SK-N-SH treated with all-trans-retinoic acid at 6 μM for 48 hours (cell line): ENCODE data around the gene ACR.

Experiments used
- ATAC-seq: fragments of 200-7000 bp; cut with Tn5 transposase; 3 replicates; pipeline ENCODE4 v1.9.1; 2020; ENCODE audit warnings: mild to moderate bottlenecking, moderate library complexity
- ARNTL ChIP-seq: fragments of 450-650 bp; formaldehyde crosslinking; IDR thresholded peaks from 2 replicates; pipeline ENCODE4 v1.5.0; 2020; ENCODE audit warnings: low read depth, mild to moderate bottlenecking, moderate library complexity, borderline replicate concordance
- BACH2 ChIP-seq: fragments of 250-450 bp; sonication (Bioruptor Pico); IDR thresholded peaks from 2 replicates; pipeline ENCODE4 v1.9.0; 2021; ENCODE audit warnings: mild to moderate bottlenecking, borderline replicate concordance
- CSDC2 ChIP-seq: fragments of 250-450 bp; sonication (Bioruptor Pico); IDR thresholded peaks from 2 replicates; pipeline ENCODE4 v1.5.0; 2020; ENCODE audit warnings: mild to moderate bottlenecking, moderate library complexity
- ESRRG ChIP-seq: fragments of 250-450 bp; sonication (Bioruptor Pico); IDR thresholded peaks from 2 replicates; pipeline ENCODE4 v1.6.1; 2021; ENCODE audit warnings: mild to moderate bottlenecking
- GLIS3 ChIP-seq: fragments of 250-450 bp; sonication (Bioruptor Pico); IDR thresholded peaks from 2 replicates; pipeline ENCODE4 v1.5.0; 2020; ENCODE audit warnings: mild to moderate bottlenecking, moderate library complexity
- ISL1 ChIP-seq: fragments of 250-450 bp; sonication (Bioruptor Pico); IDR thresholded peaks from 2 replicates; pipeline ENCODE4 v2.1.2; 2022; ENCODE audit warnings: mild to moderate bottlenecking, moderate library complexity
- OSR1 ChIP-seq: fragments of 250-450 bp; sonication (Bioruptor Pico); IDR thresholded peaks from 2 replicates; pipeline ENCODE4 v1.8.0; 2022; ENCODE audit warnings: moderate library complexity, mild to moderate bottlenecking, inconsistent platforms
- POU6F1 ChIP-seq: fragments of 250-450 bp; sonication (Bioruptor Pico); IDR thresholded peaks from 2 replicates; pipeline ENCODE4 v1.8.0; 2021; ENCODE audit warnings: low read depth, mild to moderate bottlenecking, moderate library complexity, borderline replicate concordance
- PPARA ChIP-seq: fragments of 250-450 bp; sonication (Bioruptor Pico); IDR thresholded peaks from 2 replicates; pipeline ENCODE4 v1.5.0; 2020; ENCODE audit warnings: mild to moderate bottlenecking, borderline replicate concordance
- RARB ChIP-seq: fragments of 250-450 bp; sonication (Bioruptor Pico); IDR thresholded peaks from 2 replicates; pipeline ENCODE4 v1.8.0; 2021; ENCODE audit warnings: mild to moderate bottlenecking, moderate library complexity
- SNAI2 ChIP-seq: fragments of 250-450 bp; sonication (Bioruptor Pico); IDR thresholded peaks from 2 replicates; pipeline ENCODE4 v1.5.0; 2020; ENCODE audit warnings: mild to moderate bottlenecking, moderate library complexity
- TCF4 ChIP-seq: fragments of 250-450 bp; sonication (Bioruptor Pico); IDR thresholded peaks from 2 replicates; pipeline ENCODE4 v1.8.0; 2021; ENCODE audit warnings: mild to moderate bottlenecking, moderate library complexity, borderline replicate concordance
- TOX ChIP-seq: fragments of 250-450 bp; sonication (Bioruptor Pico); IDR thresholded peaks from 2 replicates; pipeline ENCODE4 v1.8.0; 2021; ENCODE audit warnings: mild to moderate bottlenecking, moderate library complexity, borderline replicate concordance
- ZC3H10 ChIP-seq: fragments of 250-450 bp; sonication (Bioruptor Pico); IDR thresholded peaks from 2 replicates; pipeline ENCODE4 v1.5.1; 2021; ENCODE audit warnings: mild to moderate bottlenecking, moderate library complexity
- ZFP3 ChIP-seq: fragments of 250-450 bp; sonication (Bioruptor Pico); IDR thresholded peaks from 2 replicates; pipeline ENCODE4 v1.5.0; 2020; ENCODE audit warnings: mild to moderate bottlenecking, moderate library complexity
- ZNF565 ChIP-seq: fragments of 450-650 bp; formaldehyde crosslinking; conservative IDR thresholded peaks from 2 replicates; pipeline ENCODE4 v1.5.0; 2020; ENCODE audit warnings: low read depth, mild to moderate bottlenecking, moderate library complexity
- ZNF8 ChIP-seq: fragments of 450-650 bp; formaldehyde crosslinking; IDR thresholded peaks from 2 replicates; pipeline ENCODE4 v1.5.0; 2020; ENCODE audit warnings: mild to moderate bottlenecking, moderate library complexity
- TF ChIP-seq, protein P1 (sequence below): fragments of 250-450 bp; sonication (Bioruptor Pico); IDR thresholded peaks from 2 replicates; pipeline ENCODE4 v1.5.0; 2020; ENCODE audit warnings: mild to moderate bottlenecking, moderate library complexity
- TF ChIP-seq, protein P2 (sequence below): fragments of 250-450 bp; sonication (Bioruptor Pico); IDR thresholded peaks from 2 replicates; pipeline ENCODE4 v1.8.0; 2020; ENCODE audit warnings: mild to moderate bottlenecking, moderate library complexity, borderline replicate concordance

Gene ACR

DNA sequence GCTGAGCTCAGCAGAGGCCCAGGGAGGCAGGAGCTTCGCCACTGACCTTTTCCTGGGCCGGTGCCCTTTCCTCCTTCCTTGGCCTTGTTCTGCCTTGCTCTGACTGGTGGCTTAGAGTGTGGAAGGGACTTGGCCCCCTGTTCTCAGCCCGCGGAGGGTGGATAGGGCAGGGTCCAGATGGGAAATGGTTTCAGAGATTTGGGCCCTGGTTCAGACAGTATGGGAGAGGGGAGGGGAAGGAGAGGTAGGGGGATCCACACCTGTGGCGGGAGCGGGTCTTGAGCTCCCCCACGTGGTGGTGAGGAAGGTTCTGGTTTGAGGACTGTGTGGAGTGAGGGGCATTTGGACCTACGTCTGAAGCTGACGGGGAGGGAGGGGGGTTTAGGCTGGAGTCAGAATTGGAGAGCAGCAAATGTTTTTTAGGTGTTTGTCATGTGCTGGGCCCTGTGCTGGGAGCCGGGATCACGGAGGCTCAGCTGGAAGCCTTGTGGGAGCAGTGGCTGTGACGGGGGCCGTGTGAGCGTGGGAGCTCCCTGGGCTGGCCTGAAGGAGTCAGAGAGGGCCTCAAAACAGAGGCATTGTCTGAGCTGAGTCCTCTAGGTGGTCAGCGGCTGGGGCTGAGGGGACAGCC, 38.1 kb upstream of the ACR start:
- no peak for ATAC-seq
- TF ChIP-seq BACH2 (CRISPR knock-in tag), result no peak
- TF ChIP-seq, protein P1, sequence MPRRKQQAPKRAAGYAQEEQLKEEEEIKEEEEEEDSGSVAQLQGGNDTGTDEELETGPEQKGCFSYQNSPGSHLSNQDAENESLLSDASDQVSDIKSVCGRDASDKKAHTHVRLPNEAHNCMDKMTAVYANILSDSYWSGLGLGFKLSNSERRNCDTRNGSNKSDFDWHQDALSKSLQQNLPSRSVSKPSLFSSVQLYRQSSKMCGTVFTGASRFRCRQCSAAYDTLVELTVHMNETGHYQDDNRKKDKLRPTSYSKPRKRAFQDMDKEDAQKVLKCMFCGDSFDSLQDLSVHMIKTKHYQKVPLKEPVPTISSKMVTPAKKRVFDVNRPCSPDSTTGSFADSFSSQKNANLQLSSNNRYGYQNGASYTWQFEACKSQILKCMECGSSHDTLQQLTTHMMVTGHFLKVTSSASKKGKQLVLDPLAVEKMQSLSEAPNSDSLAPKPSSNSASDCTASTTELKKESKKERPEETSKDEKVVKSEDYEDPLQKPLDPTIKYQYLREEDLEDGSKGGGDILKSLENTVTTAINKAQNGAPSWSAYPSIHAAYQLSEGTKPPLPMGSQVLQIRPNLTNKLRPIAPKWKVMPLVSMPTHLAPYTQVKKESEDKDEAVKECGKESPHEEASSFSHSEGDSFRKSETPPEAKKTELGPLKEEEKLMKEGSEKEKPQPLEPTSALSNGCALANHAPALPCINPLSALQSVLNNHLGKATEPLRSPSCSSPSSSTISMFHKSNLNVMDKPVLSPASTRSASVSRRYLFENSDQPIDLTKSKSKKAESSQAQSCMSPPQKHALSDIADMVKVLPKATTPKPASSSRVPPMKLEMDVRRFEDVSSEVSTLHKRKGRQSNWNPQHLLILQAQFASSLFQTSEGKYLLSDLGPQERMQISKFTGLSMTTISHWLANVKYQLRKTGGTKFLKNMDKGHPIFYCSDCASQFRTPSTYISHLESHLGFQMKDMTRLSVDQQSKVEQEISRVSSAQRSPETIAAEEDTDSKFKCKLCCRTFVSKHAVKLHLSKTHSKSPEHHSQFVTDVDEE (CRISPR knock-in tag), result no peak

- ATAC-seq, result no peak
- TF ChIP-seq CSDC2 (CRISPR knock-in tag) (no peak), ZNF8 (CRISPR knock-in tag) (no peak), ZFP3 (CRISPR knock-in tag) (no peak), ISL1 (no peak), ZNF565 (CRISPR knock-in tag) (no peak), PPARA (CRISPR knock-in tag) (no peak), GLIS3 (CRISPR knock-in tag) (no peak), POU6F1 (CRISPR knock-in tag) (no peak)
- TF ChIP-seq, protein P1 (CRISPR knock-in tag), result no peak
Measured at GRCh38 chr22:50700387-50701075, 37.5 kb upstream of the ACR start.

- ATAC-seq, result no peak
- TF ChIP-seq PPARA (CRISPR knock-in tag) (no peak), ZNF565 (CRISPR knock-in tag) (no peak), TCF4 (CRISPR knock-in tag) (no peak), SNAI2 (CRISPR knock-in tag) (no peak), OSR1 (CRISPR knock-in tag) (no peak), ZC3H10 (CRISPR knock-in tag) (no peak), GLIS3 (CRISPR knock-in tag) (no peak), ZFP3 (CRISPR knock-in tag) (no peak), ESRRG (CRISPR knock-in tag) (no peak)
- TF ChIP-seq, protein P2, sequence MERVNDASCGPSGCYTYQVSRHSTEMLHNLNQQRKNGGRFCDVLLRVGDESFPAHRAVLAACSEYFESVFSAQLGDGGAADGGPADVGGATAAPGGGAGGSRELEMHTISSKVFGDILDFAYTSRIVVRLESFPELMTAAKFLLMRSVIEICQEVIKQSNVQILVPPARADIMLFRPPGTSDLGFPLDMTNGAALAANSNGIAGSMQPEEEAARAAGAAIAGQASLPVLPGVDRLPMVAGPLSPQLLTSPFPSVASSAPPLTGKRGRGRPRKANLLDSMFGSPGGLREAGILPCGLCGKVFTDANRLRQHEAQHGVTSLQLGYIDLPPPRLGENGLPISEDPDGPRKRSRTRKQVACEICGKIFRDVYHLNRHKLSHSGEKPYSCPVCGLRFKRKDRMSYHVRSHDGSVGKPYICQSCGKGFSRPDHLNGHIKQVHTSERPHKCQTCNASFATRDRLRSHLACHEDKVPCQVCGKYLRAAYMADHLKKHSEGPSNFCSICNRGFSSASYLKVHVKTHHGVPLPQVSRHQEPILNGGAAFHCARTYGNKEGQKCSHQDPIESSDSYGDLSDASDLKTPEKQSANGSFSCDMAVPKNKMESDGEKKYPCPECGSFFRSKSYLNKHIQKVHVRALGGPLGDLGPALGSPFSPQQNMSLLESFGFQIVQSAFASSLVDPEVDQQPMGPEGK (CRISPR knock-in tag), result no peak
Measured at GRCh38 chr22:50701076-50701419, 37.0 kb upstream of the ACR start.

DNA sequence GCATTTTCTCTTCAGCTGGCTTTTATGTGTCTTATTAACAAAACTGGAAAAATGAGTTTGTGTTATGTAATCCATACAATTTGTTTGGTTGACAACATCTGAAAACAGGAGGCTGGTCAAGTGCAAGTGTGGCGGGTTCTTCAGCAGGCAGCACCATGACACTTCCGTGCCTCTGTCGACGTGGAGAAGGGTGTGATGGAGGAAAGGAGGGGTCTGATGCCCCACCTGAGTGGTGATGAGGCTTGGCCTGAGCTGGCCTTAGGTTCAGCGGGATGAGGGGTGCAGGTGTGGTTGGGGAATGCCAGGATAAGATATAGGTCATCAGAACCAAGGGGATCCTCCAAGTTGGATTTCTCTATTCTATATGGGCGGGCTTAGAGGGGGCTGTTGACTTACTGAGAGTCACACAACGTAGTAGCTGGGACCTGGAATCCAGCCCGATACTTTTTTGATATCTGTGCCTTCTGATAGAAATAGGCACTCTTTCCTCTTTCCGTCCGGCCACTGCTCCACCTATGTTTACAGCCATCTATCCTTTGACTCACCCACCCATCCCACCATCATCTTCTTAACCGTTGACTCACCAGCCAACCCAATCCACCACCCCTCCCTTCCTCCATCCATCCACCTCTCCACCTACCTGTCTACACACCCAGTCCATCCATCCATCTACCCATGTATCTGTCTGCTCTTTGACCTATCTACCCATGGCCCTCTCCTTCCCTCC, 36.4 kb upstream of the ACR start:
- TF ChIP-seq TOX (CRISPR knock-in tag) (no peak), RARB (CRISPR knock-in tag) (no peak), ZC3H10 (CRISPR knock-in tag) (no peak), OSR1 (CRISPR knock-in tag) (no peak), ZFP3 (CRISPR knock-in tag) (no peak), GLIS3 (CRISPR knock-in tag) (no peak), CSDC2 (CRISPR knock-in tag) (no peak), SNAI2 (CRISPR knock-in tag) (no peak), ISL1 (no peak), ARNTL (CRISPR knock-in tag) (no peak), ZNF565 (CRISPR knock-in tag) (no peak)
- TF ChIP-seq, all 23 proteins: peak for 0
- no peak for ATAC-seq
